ENCODE data around the gene SPEM2. TPM values are rescaled to one million over a fixed set of nuclear protein-coding genes. Genes with fewer than 3 reads are reported as not detected.
A peak's percentile ranks its signal among the peaks of the same experiment; 100 is the strongest.

The SPEM2 gene
- total RNA-seq, 3 donors from 2014 or later, result not detected

DNA sequence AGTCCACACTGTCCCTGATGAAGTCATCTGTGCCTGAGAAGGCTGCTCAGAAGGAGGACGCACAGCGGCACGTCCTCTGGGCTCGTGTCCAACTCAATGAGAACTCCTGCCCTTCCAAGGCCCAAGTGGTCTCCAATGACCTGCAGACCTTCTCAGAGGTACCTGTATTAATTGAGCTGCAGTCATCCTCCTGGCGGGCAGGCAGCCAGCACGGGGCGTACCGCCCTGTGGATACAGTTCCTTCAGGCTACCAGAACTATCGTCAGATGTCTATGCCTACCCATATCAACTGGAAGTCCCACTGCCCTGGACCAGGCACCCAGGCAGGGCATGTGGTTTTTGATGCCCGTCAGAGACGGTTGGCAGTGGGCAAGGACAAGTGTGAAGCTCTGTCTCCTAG, 6.9 kb downstream of the SPEM2 start:
- Histone ChIP-seq H3K36me3 (ENCODE audit: low read depth) (no peaks in the 10 kb centered on the region), H3K4me3 (no peak overlapping the region), H3K4me1 (ENCODE audit: low read depth) (peaks cover 3% of the 10 kb centered on the region), H3K9me3 (no peaks in the 10 kb centered on the region)
- ATAC-seq, result no peak
- intact Hi-C loops (cut with DNase I, micrococcal nuclease), result no loop called here
- no peak for DNase-seq
- TF ChIP-seq, protein P1, sequence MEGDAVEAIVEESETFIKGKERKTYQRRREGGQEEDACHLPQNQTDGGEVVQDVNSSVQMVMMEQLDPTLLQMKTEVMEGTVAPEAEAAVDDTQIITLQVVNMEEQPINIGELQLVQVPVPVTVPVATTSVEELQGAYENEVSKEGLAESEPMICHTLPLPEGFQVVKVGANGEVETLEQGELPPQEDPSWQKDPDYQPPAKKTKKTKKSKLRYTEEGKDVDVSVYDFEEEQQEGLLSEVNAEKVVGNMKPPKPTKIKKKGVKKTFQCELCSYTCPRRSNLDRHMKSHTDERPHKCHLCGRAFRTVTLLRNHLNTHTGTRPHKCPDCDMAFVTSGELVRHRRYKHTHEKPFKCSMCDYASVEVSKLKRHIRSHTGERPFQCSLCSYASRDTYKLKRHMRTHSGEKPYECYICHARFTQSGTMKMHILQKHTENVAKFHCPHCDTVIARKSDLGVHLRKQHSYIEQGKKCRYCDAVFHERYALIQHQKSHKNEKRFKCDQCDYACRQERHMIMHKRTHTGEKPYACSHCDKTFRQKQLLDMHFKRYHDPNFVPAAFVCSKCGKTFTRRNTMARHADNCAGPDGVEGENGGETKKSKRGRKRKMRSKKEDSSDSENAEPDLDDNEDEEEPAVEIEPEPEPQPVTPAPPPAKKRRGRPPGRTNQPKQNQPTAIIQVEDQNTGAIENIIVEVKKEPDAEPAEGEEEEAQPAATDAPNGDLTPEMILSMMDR (IDR thresholded peaks at IDR 0.05), result no peak

DNA sequence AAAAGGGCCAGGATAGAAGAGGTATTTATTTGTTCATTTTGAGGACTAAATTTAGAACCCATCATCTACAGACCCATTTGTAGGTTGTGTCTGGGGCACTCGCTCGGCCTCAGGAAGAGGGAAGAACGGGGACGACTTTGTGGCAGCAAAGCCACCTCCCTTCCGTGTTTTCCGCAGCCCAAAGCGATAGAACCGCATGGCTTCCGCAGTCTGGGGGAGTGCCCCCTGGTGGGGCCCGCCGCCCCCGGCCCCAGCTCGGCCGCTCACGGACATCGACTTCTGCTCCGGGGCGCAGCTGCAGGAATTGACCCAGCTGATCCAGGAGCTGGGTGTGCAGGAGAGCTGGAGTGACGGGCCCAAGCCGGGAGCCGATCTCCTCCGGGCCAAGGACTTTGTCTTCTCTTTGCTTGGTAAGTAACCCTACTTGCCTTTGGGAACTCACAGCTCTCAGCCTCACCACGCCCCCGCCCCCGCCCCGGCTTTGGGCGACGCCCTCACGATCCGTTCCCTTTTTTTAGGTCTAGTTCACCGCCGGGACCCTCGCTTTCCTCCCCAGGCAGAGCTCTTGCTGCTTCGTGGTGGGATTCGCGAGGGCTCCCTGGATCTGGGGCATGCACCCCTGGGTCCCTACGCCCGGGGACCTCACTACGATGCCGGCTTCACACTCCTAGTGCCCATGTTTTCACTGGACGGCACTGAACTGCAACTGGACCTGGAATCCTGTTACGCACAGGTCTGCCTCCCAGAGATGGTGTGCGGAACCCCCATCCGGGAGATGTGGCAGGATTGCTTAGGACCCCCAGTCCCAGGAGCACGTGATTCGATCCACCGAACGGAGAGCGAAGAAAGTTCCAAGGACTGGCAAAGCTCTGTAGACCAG, 10.5 kb downstream of the SPEM2 start:
- intact Hi-C loops (cut with DNase I, micrococcal nuclease), result loop anchor here in 1 of 2 donors (2.0 kb wide), 1 partner anchor 125 kb away; the partner anchor contains the start of gene SENP3
- TF ChIP-seq, protein P1 (IDR thresholded peaks at IDR 0.05), result no peak
- peaks cover 26% of the 10 kb centered on the region for H3K4me1 ChIP-seq (ENCODE audit: low read depth)
- DNase-seq (peak; percentile 71 to 83 (median 78)), ATAC-seq (peak; percentile 46)
- peak overlapping the region; percentile 32 for H3K4me3 ChIP-seq
- no peaks in the 10 kb centered on the region for H3K9me3 ChIP-seq
- no peaks in the 10 kb centered on the region for H3K36me3 ChIP-seq (ENCODE audit: low read depth)

DNA sequence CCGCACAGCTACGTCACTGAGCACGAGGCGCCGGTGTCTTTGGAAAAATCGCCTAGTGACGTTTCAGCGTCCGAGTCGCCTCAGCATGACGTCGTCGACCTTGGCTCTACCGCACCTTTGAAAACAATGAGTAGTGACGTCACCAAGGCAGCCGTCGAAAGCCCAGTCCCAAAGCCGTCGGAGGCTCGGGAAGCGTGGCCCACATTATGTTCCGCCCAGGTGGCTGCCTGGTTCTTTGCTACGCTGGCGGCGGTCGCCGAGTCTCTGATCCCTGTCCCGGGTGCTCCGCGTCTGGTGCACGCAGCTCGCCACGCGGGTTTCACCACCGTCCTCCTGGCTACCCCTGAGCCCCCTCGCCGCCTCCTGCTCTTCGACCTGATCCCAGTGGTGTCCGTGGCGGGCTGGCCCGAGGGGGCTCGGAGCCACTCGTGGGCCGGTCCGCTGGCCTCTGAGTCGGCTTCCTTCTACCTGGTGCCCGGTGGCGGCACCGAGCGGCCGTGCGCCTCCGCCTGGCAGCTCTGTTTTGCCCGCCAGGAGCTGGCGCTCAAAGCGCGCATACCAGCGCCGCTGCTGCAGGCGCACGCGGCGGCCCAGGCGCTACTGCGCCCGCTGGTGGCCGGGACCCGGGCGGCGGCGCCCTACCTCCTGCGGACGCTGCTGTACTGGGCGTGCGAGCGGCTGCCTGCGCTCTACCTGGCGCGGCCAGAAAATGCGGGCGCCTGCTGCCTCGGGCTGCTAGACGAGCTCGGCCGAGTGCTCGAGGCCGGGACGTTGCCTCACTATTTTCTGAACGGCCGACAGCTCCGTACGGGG, 11.3 kb downstream of the SPEM2 start:
- DNase-seq (peak; percentile 87 to 91 (median 90)), ATAC-seq (peak; percentile 84)
- no peaks in the 10 kb centered on the region for H3K36me3 ChIP-seq (ENCODE audit: low read depth)
- peaks cover 26% of the 10 kb centered on the region for H3K4me1 ChIP-seq (ENCODE audit: low read depth)
- peak overlapping the region; percentile 3 for H3K4me3 ChIP-seq
- H3K9me3 ChIP-seq, result no peaks in the 10 kb centered on the region
- intact Hi-C loops (cut with DNase I, micrococcal nuclease), result no loop called here
- TF ChIP-seq, protein P1 (IDR thresholded peaks at IDR 0.05), result peak; percentile 80

DNA sequence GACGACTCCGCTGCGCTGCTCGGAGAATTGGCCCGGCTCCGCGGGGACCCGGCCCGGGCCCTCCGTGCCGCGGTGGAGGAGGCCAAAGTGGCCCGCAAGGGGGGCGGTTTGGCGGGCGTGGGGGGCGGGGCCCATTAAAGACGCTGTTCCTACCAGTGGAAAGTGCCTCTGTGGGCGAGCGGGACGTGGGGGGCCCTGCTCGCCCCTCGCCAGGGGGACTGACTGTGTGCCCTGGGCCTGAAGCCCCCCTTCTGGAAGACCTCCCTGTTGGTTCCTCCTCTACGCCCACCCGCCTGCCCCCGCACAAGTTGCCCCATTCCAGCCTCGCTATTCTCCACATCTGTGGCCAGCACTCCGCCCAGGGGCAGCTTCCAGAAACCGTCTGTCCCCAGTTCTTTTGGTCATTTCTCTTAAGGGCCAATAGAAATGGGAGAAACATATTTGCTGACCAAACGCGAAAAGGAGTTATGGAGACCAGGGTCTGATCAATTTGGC, 12.0 kb downstream of the SPEM2 start:
- intact Hi-C loops (cut with DNase I, micrococcal nuclease), result no loop called here
- Histone ChIP-seq H3K36me3 (ENCODE audit: low read depth) (no peaks in the 10 kb centered on the region), H3K4me3 (no peak overlapping the region), H3K4me1 (ENCODE audit: low read depth) (peaks cover 26% of the 10 kb centered on the region), H3K9me3 (no peaks in the 10 kb centered on the region)
- TF ChIP-seq, protein P1 (IDR thresholded peaks at IDR 0.05), result no peak
- no peak for ATAC-seq
- no peak for DNase-seq

DNA sequence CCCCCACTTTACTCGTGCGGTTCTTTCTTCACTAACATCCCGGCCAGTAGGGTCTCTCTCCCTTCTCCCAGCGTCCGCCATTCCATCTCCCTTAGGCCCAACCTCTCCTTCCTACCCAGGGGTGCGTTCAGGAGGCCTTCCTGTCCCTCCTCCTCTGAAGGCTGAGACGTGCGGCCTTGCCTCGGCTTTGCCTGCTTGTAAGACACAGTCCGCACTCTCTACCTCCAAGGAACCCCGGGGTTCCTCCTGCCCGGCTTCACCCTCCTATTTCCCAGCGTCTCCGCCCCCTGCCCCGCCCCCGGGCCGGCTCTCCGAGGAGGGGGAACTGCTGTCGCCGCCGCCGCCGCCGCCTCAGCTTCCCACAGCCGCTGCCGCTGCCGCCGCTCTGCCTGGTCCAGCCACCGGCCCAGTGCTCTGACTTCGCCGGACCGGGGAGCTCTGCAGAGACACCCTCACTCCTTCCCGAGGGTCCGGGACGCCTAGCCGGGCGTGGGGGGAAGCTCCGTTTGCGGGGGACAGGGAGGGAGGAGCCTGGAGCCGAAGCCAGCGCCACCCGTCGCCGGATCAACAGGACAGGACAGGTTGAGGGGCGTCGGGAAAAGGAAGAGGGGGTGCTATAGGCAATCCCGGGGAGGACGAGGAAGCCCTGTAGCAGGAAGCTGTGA, 12.7 kb downstream of the SPEM2 start:
- Histone ChIP-seq H3K9me3 (no peaks in the 10 kb centered on the region), H3K36me3 (ENCODE audit: low read depth) (no peaks in the 10 kb centered on the region), H3K4me1 (ENCODE audit: low read depth) (peaks cover 26% of the 10 kb centered on the region), H3K4me3 (no peak overlapping the region)
- DNase-seq (peak; percentile 60 to 80 (median 75)), ATAC-seq (no peak)
- intact Hi-C loops (cut with DNase I, micrococcal nuclease), result no loop called here
- TF ChIP-seq, protein P1 (IDR thresholded peaks at IDR 0.05), result no peak
